SK-N-SH (cell line): ENCODE measurements around the gene NBL1. TPM values are rescaled to one million over a fixed set of nuclear protein-coding genes. Genes with fewer than 3 reads are reported as not detected.

ENCODE experiments used
- CTCF ChIA-PET: fragments of 300-600, 350-600 bp; formaldehyde crosslinking; extraction: SDS; loops from one replicate; lab custom pipeline; 2021; lab: Yijun Ruan, JAX
- POLR2A ChIA-PET: fragments of 350-600 bp; sonication (Branson Sonifier 250); formaldehyde crosslinking; extraction: SDS; loops from one replicate; lab custom pipeline; 2020; ENCODE audit warnings: antibody characterized with exemption, inconsistent platforms; lab: Yijun Ruan, JAX
- DNase-seq: peaks from one replicate; pipeline ENCODE4 v3.0.0; 2012
- H2AFZ ChIP-seq: fragments of 200-600 bp; sonication (generic); 2 replicates; pipeline ENCODE4 v1.8.1; 2016; ENCODE audit warnings: antibody characterized with exemption, mild to moderate bottlenecking, low read depth
- H3F3A ChIP-seq: fragments of 200-600 bp; sonication (generic); replicated peaks from 2 replicates; pipeline ENCODE3; 2016; ENCODE audit warnings: antibody characterized with exemption, mild to moderate bottlenecking; ENCODE audit not compliant: insufficient read depth
- H3K27ac ChIP-seq, 2 experiments: fragments of 200-500 bp in 1 of 2; fragments of 200-600 bp in 1 of 2; sonication (Bioruptor generic) in 1 of 2; sonication (generic), shearing (Covaris generic) in 1 of 2; 2 replicates each; pipeline versions ENCODE4 v1.5.1 to v1.6.1; 2014 to 2016; ENCODE audit warnings: low read depth in 2 of 2, inconsistent platforms in 1 of 2, low read length in 1 of 2, mild to moderate bottlenecking in 1 of 2, mixed read lengths in 1 of 2
- H3K27me3 ChIP-seq: fragments of 200-600 bp; sonication (generic), shearing (Covaris generic); 2 replicates; pipeline ENCODE4 v1.6.1; 2016; ENCODE audit warnings: mixed run types; ENCODE audit not compliant: insufficient read depth
- H3K36me3 ChIP-seq, 2 experiments: fragments of 200-500 bp in 1 of 2; fragments of 200-600 bp in 1 of 2; sonication (Bioruptor generic) in 1 of 2; sonication (generic) in 1 of 2; replicated peaks in 1 of 2; 2 replicates each; pipeline versions ENCODE3 to v1.5.1; 2014 to 2016; ENCODE audit warnings: low read length in 1 of 2, mild to moderate bottlenecking in 1 of 2; ENCODE audit not compliant: insufficient read depth in 2 of 2, control insufficient read depth in 1 of 2
- H3K4me1 ChIP-seq, 2 experiments: fragments of 200-500 bp in 1 of 2; fragments of 200-600 bp in 1 of 2; sonication (Bioruptor generic) in 1 of 2; sonication (generic), shearing (Covaris generic) in 1 of 2; 2 replicates each; pipeline versions ENCODE4 v1.5.1 to v1.6.1; 2014 to 2016; ENCODE audit warnings: low read depth in 1 of 2, low read length in 1 of 2, mixed run types in 1 of 2; ENCODE audit not compliant: insufficient read depth in 2 of 2, control insufficient read depth in 1 of 2
- H3K4me2 ChIP-seq: fragments of 200-600 bp; sonication (generic), shearing (Covaris generic); 2 replicates; pipeline ENCODE4 v1.6.1; 2017; ENCODE audit warnings: mixed run types
- H3K4me3 ChIP-seq, 2 experiments: fragments of 200-500 bp in 1 of 2; fragments of 200-600 bp in 1 of 2; sonication (Bioruptor generic) in 1 of 2; sonication (generic), shearing (Covaris generic) in 1 of 2; 2 replicates each; pipeline versions ENCODE4 v1.5.1 to v1.8.1; 2014 to 2016; ENCODE audit warnings: low read depth in 2 of 2, inconsistent platforms in 1 of 2, low read length in 1 of 2, mild to moderate bottlenecking in 1 of 2, mixed read lengths in 1 of 2, moderate library complexity in 1 of 2
- H3K79me2 ChIP-seq: fragments of 200-600 bp; sonication (generic); 2 replicates; pipeline ENCODE4 v1.8.1; 2017; ENCODE audit warnings: mild to moderate bottlenecking; ENCODE audit not compliant: insufficient read depth
- H3K9ac ChIP-seq: fragments of 200-600 bp; sonication (generic); 2 replicates; pipeline ENCODE4 v1.6.1; 2017; ENCODE audit warnings: mixed run types
- H3K9me2 ChIP-seq: fragments of 200-600 bp; sonication (generic); 2 replicates; pipeline ENCODE4 v1.6.1; 2017; ENCODE audit warnings: mixed run types
- H3K9me3 ChIP-seq: fragments of 200-600 bp; sonication (generic); 2 replicates; pipeline ENCODE4 v1.6.1; 2017; ENCODE audit warnings: mixed run types, mild to moderate bottlenecking, moderate library complexity
- H4K20me1 ChIP-seq: fragments of 200-600 bp; sonication (generic); 2 replicates; pipeline ENCODE4 v1.6.1; 2017; ENCODE audit warnings: mild to moderate bottlenecking, mixed run types; ENCODE audit not compliant: insufficient read depth
- CHD2 ChIP-seq: fragments of 150-350 bp; IDR thresholded peaks from 2 replicates; pipeline ENCODE4 v1.6.1; 2018; ENCODE audit warnings: low read length; ENCODE audit not compliant: partially characterized antibody
- FOXJ3 ChIP-seq: sonication (generic); formaldehyde crosslinking; IDR thresholded peaks from 2 replicates; pipeline ENCODE4 v1.5.1; 2020; ENCODE audit warnings: mild to moderate bottlenecking, missing genetic modification reagents
- JUND ChIP-seq: IDR thresholded peaks from 2 replicates; pipeline ENCODE4 v1.4.0; 2012
- MXI1 ChIP-seq: IDR thresholded peaks from 2 replicates; pipeline ENCODE4 v1.6.1; 2012; ENCODE audit warnings: mild to moderate bottlenecking, low read depth, low read length, improper control_type of control experiment
- POLR2AphosphoS5 ChIP-seq: IDR thresholded peaks from 2 replicates; pipeline ENCODE4 v1.6.1; 2012; ENCODE audit warnings: low read depth, low read length
- RAD21 ChIP-seq: IDR thresholded peaks from 2 replicates; pipeline ENCODE4 v1.6.1; 2012; ENCODE audit warnings: mild to moderate bottlenecking, low read length
- RCOR1 ChIP-seq: fragments of 150-350 bp; IDR thresholded peaks from 2 replicates; pipeline ENCODE4 v1.6.1; 2017; ENCODE audit warnings: antibody characterized with exemption, low read length
- RXRA ChIP-seq: IDR thresholded peaks from 2 replicates; pipeline ENCODE4 v1.4.0; 2012; ENCODE audit warnings: low read depth, mild to moderate bottlenecking, borderline replicate concordance
- SMC3 ChIP-seq: IDR thresholded peaks from 2 replicates; pipeline ENCODE4 v1.6.1; 2012; ENCODE audit warnings: low read depth, low read length, improper control_type of control experiment
- YY1 ChIP-seq: IDR thresholded peaks from 2 replicates; pipeline ENCODE4 v1.4.0; 2012; ENCODE audit warnings: low read depth, mild to moderate bottlenecking
- WGBS: methylation state at CpG from one replicate; pipeline ENCODE4 v1.1.6; 2017; ENCODE audit warnings: low lambda C conversion rate; 5-methylcytosine and 5-hydroxymethylcytosine counted together
- polyA plus RNA-seq, 3 experiments: library from polyadenylated mRNA; depleted of rRNA; stranded (reverse); fragments of >200 nt; gene quantifications; 2 replicates each; pipeline ENCODE4 v1.2.3, GENCODE V29; 2012
- TF ChIP-seq, protein P1 (sequence below): fragments of 150-350 bp; IDR thresholded peaks from 2 replicates; pipeline ENCODE4 v1.6.1; 2016; ENCODE audit warnings: mild to moderate bottlenecking, low read depth, low read length
- TF ChIP-seq, protein P2 (sequence below): IDR thresholded peaks from 2 replicates; pipeline ENCODE4 v1.4.0; 2012; ENCODE audit warnings: low read depth
- TF ChIP-seq, protein P3 (sequence below): IDR thresholded peaks from 2 replicates; pipeline ENCODE4 v1.4.0; 2012; ENCODE audit warnings: low read depth, borderline replicate concordance
- TF ChIP-seq, protein P4 (sequence below): fragments of 200-600 bp; sonication (generic); IDR thresholded peaks from 2 replicates; pipeline ENCODE4 v1.6.1; 2017; ENCODE audit warnings: antibody characterized with exemption, mild to moderate bottlenecking, moderate library complexity

The NBL1 gene
- polyA plus RNA-seq, 1 of the 3 experiments (the other 2 are of a cell fraction): 36.1 TPM

DNA sequence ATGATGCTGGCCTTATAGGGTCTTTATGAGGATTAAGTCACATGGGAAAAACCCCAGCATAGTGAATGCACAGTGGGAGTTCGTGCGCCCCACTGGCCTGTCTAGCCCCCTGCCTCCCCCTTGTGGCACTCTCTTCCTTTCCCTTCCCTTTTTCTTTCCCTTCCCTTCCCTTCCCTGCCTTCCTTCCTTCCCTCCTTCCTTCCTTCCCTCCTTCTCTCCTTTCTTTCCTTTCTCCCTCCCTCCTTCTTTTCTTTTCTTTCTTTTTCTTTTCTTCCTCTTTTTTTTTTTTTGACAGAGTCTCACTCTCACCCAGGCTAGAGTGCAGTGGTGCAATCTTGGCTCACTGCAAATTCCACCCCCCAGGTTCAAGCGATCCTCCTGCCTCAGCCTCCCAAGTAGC is 59.2 kb downstream of the NBL1 start:
- peaks cover 0 to 6% of the 10 kb centered on the region in 2 experiments; a peak in 1 of 4 replicates for H3K4me1 ChIP-seq
- DNase-seq: no peak
- no peaks in the 10 kb centered on the region for H3K36me3 ChIP-seq
- H3K79me2 ChIP-seq: no peaks in the 10 kb centered on the region
- no peaks in the 10 kb centered on the region for H3K9me2 ChIP-seq
- no peak overlapping the region for H3K9ac ChIP-seq
- H3K4me2 ChIP-seq: no peak overlapping the region
- no peaks in the 10 kb centered on the region for H3K27me3 ChIP-seq
- no peak overlapping the region for H3K27ac ChIP-seq
- no peak overlapping the region for H2AFZ ChIP-seq
- POLR2A ChIA-PET: no interaction called here
- TF ChIP-seq RXRA (no peak), FOXJ3 (CRISPR knock-in tag) (no peak), JUND (no peak), CHD2 (no peak), YY1 (no peak), POLR2AphosphoS5 (no peak)
- TF ChIP-seq, protein P1, sequence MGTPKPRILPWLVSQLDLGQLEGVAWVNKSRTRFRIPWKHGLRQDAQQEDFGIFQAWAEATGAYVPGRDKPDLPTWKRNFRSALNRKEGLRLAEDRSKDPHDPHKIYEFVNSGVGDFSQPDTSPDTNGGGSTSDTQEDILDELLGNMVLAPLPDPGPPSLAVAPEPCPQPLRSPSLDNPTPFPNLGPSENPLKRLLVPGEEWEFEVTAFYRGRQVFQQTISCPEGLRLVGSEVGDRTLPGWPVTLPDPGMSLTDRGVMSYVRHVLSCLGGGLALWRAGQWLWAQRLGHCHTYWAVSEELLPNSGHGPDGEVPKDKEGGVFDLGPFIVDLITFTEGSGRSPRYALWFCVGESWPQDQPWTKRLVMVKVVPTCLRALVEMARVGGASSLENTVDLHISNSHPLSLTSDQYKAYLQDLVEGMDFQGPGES: no peak
- TF ChIP-seq, protein P2, sequence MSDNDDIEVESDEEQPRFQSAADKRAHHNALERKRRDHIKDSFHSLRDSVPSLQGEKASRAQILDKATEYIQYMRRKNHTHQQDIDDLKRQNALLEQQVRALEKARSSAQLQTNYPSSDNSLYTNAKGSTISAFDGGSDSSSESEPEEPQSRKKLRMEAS: no peak
- H3F3A ChIP-seq: no peaks in the 10 kb centered on the region
- no peak overlapping the region for H3K4me3 ChIP-seq
- no peaks in the 10 kb centered on the region for H3K9me3 ChIP-seq
- 95% methylated on average over 3 of the region's 3 CpGs for WGBS
- CTCF ChIA-PET: interaction anchor here (1.2 to 17.6 kb wide), 8 partner anchors 8 to 469 kb away, joined by 3 to 553 read pairs (median 20); partner anchors contain the start of gene HTR6
- no peaks in the 10 kb centered on the region for H4K20me1 ChIP-seq

DNA sequence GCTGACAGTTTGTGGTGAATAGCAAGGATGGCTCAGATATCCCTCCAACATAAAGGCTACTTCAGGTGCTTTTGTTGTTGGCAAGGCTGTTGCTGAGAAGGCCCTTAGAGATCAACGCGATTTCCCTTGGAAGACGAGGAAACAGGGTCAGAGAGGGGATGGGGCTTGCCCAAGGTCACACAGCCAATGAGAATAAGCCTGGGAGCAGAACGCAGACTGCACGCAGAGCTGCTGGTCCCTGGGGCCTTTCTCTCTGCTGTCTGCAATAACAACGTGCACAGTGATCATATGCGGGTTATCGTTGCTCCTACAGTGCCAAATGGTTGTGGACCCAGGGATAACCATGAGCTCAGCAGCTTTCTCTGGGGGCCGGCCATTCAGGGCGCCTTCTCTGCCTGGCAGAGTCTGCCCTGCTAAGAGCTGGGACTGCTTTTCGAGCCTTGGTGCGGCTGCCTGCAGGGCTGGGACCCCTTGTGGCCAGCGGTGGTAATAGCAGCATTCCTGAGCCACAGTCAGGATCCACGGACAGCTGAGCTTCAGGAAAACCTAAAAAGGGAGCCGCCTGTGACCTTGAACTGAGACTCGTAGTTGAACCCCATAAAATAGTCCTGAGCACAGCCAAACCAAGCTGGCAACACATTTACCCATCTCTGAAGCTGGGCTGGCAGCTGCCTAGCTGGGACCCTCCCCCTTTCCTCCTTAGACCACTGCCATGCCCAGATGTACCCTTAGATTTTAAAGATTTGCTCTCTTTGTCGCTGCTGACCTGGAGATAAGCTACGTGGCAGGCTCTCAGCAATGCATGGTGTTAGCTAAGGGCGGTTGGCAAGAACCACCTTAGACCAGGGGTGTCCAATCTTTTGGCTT is 60.4 kb downstream of the NBL1 start:
- Histone ChIP-seq H3K27ac (no peak overlapping the region), H3K79me2 (no peaks in the 10 kb centered on the region), H3K4me1 (peaks cover 0 to 6% of the 10 kb centered on the region in 2 experiments; a peak in 1 of 4 replicates), H3K9me2 (no peaks in the 10 kb centered on the region), H3K4me3 (peak overlapping the region in 1 of 2 experiments; percentile 24; a peak in 1 of 4 replicates), H2AFZ (no peak overlapping the region), H3K27me3 (no peaks in the 10 kb centered on the region), H3K9me3 (no peaks in the 10 kb centered on the region), H3K9ac (no peak overlapping the region), H3K36me3 (no peaks in the 10 kb centered on the region), H4K20me1 (no peaks in the 10 kb centered on the region), H3K4me2 (no peak overlapping the region), H3F3A (no peaks in the 10 kb centered on the region)
- CTCF ChIA-PET: interaction anchor here (0.6 to 17.6 kb wide), 32 partner anchors 9 to 528 kb away, joined by 3 to 553 read pairs (median 3); partner anchors contain the start of genes HTR6, OTUD3 and RNF186
- 2% methylated on average over 7 of the region's 19 CpGs for WGBS
- POLR2A ChIA-PET: interaction anchor here (1.3 kb wide), 1 partner anchor 42 kb away, joined by 7 read pairs; no protein-coding TSS in a partner anchor
- DNase-seq: peak; percentile 84
- TF ChIP-seq, protein P1: no peak
- TF ChIP-seq SMC3 (peak; percentile 90), RCOR1 (0 out of 2 replicates have a peak, but pooled peaks have one; percentile 30), RAD21 (peak; percentile 73), MXI1 (0 out of 2 replicates have a peak, but pooled peaks have one; percentile 12)
- TF ChIP-seq, protein P3, sequence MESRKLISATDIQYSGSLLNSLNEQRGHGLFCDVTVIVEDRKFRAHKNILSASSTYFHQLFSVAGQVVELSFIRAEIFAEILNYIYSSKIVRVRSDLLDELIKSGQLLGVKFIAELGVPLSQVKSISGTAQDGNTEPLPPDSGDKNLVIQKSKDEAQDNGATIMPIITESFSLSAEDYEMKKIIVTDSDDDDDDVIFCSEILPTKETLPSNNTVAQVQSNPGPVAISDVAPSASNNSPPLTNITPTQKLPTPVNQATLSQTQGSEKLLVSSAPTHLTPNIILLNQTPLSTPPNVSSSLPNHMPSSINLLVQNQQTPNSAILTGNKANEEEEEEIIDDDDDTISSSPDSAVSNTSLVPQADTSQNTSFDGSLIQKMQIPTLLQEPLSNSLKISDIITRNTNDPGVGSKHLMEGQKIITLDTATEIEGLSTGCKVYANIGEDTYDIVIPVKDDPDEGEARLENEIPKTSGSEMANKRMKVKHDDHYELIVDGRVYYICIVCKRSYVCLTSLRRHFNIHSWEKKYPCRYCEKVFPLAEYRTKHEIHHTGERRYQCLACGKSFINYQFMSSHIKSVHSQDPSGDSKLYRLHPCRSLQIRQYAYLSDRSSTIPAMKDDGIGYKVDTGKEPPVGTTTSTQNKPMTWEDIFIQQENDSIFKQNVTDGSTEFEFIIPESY: no peak
- TF ChIP-seq, protein P4, sequence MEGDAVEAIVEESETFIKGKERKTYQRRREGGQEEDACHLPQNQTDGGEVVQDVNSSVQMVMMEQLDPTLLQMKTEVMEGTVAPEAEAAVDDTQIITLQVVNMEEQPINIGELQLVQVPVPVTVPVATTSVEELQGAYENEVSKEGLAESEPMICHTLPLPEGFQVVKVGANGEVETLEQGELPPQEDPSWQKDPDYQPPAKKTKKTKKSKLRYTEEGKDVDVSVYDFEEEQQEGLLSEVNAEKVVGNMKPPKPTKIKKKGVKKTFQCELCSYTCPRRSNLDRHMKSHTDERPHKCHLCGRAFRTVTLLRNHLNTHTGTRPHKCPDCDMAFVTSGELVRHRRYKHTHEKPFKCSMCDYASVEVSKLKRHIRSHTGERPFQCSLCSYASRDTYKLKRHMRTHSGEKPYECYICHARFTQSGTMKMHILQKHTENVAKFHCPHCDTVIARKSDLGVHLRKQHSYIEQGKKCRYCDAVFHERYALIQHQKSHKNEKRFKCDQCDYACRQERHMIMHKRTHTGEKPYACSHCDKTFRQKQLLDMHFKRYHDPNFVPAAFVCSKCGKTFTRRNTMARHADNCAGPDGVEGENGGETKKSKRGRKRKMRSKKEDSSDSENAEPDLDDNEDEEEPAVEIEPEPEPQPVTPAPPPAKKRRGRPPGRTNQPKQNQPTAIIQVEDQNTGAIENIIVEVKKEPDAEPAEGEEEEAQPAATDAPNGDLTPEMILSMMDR: peak; percentile 89
